NCI-H2081 treated with DMSO at 0.1 percent for 48 hours (cell line): ENCODE results near the gene NTM.

Experiments used
- DNase-seq: peaks from one replicate; lab custom pipeline; 2025; lab: John Stamatoyannopoulos, UW

NTM gene

DNA sequence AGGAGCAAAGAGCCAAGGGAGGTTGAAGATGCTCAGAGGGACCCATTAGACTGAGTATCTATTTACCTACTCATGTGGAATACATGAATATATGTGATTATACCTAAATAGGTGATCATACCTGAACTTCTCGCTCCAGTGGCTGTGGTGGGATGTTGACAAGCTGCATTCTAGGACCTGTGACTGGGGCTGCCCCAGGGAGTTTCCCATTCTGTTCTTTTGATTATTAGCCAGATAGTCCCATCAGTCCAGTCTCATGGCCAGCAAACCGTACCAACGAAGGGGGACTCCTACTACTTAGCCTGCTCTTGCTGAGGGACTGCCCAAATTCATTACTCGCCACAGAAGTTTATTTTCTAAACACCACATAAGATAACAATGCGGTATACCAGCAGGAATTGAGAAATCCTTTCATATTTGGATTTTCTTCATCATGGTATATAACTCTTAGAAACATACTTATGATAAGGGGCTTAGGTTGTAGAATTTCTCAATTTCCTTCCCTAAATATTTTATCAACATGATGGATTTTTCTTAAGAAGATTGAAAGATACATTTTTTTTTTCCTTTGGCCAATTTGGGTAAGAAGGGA, 273.9 kb downstream of the NTM start:
- no peak for DNase-seq

DNA sequence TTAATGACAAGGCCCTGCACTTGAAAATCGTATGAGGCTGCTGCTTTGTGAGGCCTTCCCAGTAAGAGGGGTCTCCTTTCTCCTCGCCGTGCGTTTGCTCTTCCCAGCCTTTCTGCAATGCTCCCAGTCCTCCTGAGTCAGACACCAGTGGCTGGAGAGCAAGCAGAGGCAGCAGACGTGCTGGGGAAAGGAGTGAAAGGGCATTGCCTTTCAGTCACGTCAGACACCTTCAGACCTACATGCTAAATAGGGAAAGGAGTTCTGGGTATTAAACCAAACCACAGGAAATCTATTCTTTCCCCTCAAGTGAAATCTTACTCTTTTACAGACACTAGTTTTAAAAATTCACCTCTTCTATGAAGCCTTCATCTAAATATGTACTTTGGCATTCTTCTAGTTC, 274.8 kb downstream of the NTM start:
- DNase-seq, result no peak

DNA sequence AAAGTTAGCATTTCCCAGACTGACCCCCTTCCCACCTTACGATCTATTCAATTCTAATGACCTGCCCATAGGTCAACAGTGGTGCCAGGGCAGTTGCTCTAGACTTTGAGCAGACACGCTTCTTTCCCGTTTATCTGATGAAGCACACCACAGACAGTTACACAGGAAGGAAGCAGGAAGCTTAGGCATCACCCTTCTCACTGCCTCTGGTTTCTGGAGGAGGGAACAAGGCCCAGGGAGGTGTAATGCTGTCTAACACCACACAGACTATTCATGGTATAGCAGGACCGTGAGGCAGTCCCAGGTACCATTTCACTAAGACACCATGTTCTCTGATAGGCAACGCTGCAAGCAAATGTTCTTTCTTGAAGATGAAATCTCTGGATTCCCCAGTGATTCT, 279.4 kb downstream of the NTM start:
- DNase-seq, result no peak

DNA sequence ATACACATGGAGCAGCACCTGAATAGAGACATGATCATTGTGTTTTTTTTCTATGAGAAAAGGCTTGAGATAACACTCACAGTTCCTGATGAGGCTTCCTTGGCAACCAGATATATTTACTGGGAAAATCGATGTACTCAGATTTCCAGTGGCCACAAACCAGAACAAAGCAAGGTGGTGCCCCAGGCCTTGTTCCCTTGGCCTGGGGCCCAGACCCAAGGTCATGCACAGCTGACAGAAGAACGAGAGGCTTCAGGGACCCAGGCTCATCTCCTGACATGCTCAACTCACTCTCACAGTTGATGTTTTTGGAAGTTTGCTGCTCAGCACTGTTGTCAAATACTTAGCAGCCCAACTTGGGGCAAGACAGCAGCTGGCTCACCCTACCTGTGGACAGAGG, 281.8 kb downstream of the NTM start:
- DNase-seq, result no peak

DNA sequence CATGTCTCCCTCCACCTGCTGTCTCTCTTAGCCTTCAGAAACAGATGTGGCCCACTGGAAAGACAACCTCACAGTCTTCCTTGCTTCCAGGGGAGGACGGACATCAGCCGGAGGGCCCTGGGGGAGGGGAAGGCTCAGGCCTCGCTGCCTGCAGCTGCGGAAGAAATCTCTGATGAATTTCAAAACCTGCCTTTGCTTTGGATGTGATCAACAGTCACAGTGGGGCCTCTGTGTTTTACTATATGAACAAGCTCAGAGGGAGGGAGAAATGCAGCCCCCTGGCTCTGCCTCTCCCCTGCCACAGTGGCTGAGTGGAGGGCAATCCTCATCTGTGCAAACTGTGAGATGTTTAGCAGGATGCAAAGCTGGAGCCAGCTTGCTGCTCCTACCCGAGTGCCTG, 282.8 kb downstream of the NTM start:
- no peak for DNase-seq

DNA sequence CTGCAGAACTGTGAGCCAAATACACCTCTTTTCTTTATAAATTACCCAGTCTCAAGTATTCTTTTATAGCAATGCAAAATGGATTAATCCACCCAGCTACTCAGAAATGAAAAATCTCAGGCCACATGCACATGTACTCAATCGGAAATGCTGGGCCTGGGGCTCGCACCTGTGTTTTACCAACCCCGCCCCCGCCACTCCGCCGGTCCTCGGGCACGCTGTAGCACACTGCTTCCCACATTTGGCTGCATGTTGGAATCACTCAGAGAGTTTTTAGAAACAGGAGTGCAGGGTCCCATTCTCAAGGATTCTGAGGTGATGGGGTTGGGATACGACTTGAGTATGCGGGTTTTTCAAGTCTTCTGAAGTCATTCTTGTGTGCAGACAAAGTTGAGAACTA, 284.4 kb downstream of the NTM start:
- DNase-seq, result no peak

DNA sequence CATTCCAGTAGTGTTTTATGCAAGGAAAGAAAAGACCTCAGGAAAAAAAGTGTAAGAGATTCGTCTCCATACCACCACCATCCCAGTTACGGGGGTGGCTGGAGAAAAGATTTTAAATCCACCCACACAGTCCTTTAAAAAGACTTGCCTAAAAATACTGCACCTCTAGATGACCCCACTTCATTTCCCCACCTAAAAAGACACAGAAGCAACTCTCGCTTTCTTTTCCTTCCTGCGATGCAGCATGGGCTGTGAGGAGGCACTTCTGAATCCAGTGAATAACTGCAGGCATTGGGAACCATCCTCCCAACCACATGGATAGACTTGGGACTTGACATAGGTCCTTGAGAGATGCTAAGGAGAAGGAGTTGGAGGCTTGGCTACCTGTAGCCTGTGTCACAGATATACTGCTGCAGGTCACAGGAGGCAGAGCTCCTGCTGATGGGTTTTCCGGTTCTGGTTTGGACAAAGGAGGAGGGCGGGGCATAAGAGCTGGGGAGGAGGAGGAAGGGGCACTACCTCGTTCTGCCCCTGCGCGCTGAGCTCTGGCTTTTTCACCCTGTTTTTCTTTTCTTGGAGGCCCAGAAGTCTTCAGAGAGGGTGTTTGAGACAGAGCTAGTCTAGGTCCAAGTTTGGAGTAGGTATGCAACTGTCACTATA, 285.9 kb downstream of the NTM start:
- no peak for DNase-seq

DNA sequence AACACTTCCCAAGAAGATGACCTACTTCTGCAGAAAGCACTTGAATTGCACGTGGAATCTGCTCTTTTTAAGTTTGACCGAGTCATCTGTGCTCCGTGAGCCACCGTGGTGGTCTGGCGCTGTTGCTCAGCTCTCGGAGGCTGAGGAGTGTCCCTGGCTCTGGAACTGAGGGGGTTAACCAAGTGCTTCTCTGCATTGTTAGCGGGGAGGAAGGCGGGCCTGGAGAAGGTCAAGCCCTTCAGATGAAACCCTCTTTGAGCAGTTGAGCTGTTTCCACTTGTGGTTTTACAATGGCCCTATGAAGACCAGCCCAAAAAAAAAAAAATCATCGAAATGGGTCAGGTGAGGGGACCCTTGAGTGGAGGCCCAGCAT, 286.4 kb downstream of the NTM start:
- DNase-seq, result no peak

DNA sequence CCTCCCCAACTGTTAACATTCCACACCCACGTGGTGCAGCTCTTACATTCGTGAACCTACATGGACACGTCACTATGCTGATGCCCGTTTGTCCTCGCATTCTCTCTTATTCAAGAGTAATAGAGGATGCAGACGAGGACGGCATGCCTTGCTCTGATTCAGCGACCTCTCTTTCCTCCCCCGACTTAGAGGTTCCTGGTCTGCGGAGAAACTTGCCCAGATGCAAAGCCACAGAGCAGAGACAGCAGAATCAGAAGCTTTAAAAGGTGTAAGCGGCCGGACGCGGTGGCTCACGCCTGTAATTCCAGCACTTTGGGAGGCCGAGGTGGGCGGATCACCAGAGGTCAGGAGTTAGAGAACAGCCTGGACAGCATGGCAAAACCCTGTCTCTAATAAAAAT, 288.0 kb downstream of the NTM start:
- DNase-seq, result no peak

DNA sequence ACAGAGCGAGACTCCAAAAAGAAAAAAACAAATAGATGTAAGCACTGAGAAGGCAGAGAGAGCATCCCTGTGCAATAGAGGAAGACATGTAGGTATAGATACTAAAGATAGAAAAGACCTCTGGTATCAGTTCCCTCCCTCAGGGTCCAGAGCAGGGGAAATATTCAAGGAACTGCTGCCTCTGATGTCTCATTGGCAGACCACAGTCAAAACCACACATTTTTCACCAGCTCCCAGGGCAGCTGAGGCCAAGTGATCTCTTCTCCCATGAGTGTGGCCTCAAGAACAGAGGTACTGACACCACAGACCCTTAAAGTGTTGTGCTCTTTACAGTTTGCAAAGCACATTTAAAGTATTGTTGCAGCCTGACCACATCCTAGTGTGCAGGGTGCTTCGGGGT, 288.5 kb downstream of the NTM start:
- DNase-seq, result no peak

DNA sequence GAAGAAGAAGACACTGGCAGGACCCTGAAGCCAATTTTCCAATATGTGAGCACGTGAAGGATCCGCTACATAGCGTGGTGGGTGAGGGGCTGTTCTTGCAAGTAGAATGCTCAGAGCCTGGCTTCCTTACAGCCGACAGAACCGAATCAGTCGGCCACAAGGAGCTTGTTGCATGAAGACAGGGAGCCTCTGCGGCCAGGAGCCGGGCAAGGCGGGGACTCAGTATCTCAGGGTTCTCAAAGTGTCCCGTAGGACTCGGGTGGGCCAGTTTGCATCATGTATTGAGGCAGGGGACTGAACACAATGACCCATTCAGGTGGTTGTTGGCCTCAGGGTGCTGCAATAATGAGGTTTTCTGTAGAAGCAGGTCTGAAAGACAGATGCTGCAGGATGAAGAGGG, 289.5 kb downstream of the NTM start:
- no peak for DNase-seq

DNA sequence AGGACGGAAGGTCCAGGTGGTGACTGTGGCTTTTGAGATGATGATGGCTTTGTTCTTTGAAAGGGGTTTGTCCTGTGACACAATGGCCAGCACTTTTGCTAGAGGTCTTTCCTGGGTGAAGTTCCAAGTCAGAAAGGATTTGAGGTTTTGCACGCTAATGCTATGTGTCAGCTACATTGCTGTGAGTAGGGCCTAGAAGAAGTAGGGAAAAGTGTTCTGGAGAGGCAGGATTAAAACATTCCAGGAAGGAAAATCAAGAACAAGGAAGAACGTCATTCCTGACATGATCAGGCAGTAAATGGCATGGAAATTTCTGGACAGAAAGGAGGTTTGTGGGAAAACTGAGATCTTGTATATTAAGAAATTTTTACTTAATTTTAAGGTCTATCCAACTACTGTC, 290.7 kb downstream of the NTM start:
- DNase-seq, result no peak

DNA sequence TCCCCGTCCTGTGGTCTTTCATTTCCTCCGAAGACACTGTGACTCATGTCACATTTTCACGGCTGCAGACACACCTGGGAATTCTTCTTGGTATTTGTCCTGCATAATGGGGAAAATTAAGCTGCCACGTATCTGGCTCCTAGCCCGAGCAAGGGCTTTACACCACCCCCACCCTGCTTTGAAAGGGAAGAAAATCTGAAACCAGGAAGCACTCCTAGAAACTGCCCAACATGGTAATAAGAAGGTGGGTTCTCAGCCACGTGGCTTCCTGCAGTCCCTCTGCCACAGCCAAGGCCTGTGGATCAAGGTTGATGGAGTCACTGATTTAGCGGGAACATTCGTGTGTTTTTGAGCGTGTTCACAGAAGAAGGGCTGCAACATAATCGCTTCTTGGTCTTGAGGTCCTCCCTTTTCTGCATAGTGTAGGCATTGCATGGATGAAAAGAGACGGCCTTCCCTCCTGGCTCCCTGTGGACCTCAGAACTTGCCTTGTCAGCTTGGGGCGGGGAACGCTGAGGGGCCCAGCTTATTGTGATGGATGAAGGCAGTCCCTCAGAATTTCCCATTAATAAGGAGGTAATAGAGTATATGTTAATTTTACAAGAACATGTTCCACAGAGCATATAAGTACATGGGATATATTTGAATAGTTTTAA, 292.0 kb downstream of the NTM start:
- DNase-seq, result no peak

DNA sequence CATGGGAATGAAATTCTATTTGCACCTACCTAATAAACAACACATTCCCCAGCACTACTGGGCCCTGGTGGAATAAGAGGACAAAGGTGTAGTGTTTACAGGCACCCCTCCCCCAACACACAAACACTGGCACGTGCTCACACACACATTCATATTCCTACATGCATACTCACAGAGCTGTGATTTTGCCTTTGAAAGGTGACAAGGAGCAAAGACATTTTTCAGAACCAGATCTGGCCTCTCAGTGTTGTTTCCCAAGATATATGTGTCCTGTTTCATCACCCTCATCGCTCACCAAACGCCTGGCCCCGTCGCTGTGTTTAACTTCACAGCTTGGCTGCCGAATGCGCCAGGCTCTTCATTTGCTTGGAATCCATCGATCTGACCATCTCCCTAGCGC, 292.6 kb downstream of the NTM start:
- DNase-seq, result no peak

DNA sequence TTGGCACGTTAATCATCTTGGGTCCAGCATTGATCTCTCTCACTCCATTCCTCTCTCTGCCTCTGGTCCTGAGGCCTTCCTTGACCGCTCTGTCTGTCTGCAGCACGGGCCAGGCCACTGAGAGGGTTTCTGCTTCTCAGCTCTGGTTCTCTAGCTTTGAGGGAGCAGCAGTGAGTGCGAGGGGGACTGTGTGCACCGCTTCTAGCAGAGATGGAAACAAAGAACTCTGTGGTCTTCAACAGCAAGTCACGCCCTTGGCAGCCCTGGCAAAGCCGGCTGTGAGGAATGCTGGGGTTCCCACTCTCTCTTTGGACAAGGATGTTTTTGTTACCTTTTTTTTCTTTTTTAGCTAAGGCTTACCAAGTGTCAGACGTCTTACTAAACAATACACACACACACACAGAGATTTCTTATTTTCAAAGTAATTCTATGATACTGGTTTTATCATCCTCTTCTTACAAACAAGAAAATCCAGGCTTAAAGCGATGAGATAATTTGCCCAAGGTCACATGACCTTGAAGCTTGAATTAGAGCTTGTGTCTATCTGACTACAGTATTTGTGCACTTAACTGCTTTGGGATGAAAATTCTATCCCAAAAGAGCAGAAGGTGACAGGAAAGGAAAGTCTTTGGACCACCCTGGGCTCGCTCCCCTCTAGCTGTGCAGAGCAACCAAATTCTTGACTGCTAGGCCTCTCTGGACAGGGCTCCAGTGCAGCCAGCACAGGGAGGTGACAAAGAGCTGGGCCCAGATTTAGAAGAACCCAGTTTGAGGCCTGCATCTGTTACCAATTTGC, 293.2 kb downstream of the NTM start:
- DNase-seq, result no peak

DNA sequence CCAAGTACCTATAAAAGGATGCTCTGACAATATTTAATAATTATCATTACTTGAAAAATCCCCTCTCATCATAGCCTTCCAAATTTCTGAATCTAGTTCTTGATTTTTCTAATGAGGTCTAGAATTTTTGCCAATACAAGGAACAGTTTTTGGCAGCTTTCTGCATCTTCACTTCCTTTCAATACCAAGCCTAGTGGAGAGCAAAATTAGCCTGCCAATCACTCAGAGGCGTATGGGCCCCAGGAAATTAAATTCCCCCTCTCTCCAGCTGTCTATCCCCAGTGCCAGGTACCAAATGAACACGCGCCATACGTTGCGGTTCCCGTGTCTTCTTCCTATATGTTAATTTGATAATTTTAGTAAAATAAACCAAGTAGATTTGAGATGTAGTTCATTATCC, 293.9 kb downstream of the NTM start:
- no peak for DNase-seq

DNA sequence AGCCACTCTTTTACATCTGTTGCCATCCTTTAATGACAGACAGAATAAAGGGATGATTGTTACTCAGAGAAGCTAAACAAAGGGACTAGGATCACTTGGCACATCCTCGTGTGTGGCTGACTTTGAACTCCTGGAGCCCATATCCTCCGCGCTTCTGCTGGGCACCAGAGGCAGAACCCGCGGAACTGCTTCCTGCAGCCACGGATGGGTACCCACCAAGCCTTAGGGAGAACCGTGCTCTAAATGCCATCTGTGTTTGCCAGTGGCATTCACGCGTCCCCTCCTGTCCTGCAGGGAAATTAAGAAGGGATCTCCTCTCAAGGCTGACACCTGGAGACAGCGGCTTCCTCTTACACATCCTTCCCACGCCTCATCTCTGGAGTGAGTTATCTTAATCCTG, 294.4 kb downstream of the NTM start:
- DNase-seq, result no peak

DNA sequence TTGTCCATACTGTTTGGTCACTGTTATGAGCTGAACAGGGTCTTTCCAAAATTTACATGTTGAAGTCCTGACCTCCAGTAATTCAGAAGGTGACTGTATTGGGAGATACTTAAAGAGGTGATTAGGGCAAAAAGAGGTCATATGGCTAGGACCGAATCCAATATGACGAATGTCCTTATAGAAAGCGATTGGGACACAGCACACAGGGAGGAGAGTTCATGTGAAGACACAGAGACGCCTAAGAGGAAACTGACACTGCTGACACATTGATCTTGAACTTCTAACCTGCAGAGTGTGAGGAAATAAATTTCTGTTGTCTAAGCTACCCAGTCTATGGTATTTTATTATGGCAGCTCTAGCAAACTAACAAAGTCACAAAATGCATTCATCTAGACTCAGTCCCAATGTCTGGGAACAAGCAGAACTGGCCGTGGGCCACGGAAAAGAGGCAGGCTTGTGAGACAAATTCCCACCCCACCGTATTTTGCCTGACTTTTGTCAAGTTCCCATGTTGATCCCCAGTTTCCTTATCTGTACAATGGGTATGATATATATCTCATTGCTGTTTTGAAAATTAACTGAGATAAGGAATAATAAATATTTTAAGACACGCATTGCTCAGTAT, 295.0 kb downstream of the NTM start:
- no peak for DNase-seq

DNA sequence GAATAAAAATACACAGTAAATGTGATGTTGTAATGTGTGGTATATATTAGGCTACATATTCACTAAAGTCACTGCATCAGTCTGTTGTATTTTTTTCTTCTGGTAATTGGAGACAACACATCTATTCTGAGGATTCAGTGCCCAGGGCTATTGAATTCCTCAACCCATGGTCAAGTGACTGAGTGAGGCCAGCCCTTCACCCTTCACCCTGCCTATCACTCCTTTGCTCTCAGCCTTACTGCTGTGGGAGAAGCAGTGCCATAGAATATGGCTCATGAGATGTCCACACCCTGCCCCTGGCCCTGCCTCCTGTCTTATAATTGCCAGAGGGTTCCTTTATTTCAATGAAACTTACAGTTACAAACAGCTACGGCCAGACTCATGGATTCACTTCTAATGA, 295.6 kb downstream of the NTM start:
- DNase-seq, result no peak

DNA sequence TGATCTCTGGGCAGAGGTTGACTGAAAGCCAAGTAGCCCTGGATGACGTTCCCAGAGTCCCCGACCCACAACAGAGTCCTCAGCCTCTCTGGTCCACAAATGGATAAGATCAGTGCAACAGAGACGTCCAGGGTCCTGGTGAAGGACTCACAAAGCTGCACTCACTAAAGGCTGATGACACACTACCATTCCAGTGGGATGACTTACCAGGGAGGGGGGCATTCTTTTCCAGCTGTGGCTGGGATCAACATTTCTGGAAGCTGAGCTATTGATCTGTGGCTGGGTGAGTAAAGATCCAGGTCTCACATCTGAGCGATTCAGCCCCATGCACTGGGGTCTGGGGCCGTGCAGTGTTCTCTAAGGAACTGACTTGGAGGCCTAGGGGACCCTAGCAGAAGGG, 296.2 kb downstream of the NTM start:
- DNase-seq, result no peak

DNA sequence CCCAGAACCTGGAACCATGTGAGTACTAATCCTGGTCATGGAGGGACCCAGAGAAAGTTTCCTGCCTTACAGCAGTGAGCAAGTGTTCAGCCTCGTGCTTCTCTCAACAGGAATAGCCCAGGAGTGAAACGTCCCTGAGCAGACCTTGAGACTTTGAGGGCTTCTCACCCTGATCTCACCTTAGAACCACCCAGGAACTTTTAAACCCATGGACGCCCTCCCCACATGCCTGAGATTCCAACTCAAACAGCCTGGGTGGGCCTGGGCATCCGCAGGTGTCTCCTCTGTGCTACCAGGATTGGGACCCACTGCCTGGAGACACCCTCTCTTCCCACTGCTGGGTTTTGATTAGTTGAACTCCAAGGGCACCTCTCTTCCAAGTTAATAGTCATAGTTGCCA, 297.2 kb downstream of the NTM start:
- DNase-seq, result no peak

DNA sequence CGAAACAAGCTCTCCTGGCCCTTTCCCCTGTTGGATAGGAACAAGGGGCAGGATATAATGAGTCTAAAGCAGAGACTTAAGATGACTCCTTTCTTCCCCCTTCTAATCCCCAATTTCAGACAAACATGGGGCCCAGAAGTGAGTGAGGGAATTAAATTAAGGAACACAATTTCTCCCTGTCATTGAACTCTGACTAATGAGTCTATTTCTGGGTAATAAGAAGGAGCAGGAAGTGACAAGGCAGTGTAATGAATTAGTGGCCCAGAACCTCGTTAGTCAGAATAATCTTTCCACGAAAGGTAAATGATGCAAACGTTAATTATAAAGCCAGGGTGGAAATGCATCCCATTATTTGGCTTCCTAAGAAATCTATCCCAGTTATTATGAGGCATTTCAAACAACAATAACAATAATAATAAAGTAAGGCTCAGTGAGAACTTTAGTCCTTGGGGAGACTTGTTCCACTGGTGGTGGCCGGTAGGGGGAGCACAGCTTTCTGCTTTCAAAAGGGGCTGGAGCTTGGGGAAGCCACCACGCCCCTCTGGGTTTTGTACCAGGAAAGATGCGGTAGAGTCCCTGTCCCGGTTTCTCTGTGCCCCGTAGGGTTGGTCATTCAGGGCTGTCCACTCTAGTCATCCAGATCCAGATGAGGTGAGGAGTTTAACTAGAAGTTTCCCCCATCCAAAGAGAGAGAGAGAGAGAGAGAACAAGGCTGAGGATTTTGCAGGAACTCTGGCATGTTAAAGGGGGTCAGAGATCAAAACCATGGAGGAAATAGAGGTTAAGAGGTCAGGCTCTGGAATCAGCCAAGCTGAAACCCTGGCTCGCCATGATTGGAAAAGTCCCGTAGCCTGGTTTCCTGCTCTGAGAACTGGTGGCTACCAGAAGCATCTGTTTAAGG, 298.3 kb downstream of the NTM start:
- DNase-seq, result no peak
